ENCODE data around the gene ACSS2. TPM values are rescaled to one million over a fixed set of nuclear protein-coding genes. Genes with fewer than 3 reads are reported as not detected.
A peak's percentile ranks its signal among the peaks of the same experiment; 100 is the strongest.

The ACSS2 gene
- total RNA-seq, 2 experiments from 2014 or later = 45.6 to 47.7 TPM

DNA sequence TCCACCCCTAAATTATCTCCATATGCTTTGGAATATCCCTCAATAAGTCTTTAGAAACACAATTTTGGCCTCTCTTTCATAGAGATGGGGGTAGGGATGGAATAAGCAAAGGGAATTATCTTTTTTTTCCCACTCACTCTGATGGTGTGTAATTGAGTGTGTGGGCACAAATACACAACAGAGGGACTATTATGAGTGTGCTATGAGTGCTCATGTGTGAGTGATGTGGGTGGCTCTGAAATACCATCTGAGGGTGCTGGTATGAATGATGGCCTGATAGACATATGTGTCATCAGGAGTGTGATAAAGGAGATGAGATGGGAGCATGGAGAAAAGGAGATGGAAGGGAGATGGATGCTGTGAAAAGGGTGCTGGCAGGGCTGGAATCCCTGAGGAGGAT is 43.6 kb downstream of the ACSS2 start:
- peaks cover 18% of the 10 kb centered on the region for H3K36me3 Mint-ChIP-seq
- ChIA-PET CTCF (interaction anchor here (0.6 kb wide), 1 partner anchor 396 kb away, joined by 3 read pairs; no protein-coding TSS in a partner anchor), POLR2A (interaction anchor here (2.3 kb wide), 1 partner anchor 29 kb away, joined by 6 read pairs; no protein-coding TSS in a partner anchor)
- peaks cover 47% of the 10 kb centered on the region for H3K4me1 Mint-ChIP-seq (ENCODE audit: low read depth)
- H3K9me3 Mint-ChIP-seq = no peaks in the 10 kb centered on the region
- peak overlapping the region; percentile 20 for H3K27ac Mint-ChIP-seq
- no peak overlapping the region for H3K4me3 Mint-ChIP-seq
- peak; percentile 24 for DNase-seq
- intact Hi-C loops (cut with micrococcal nuclease) = loop anchor here (1.0 kb wide), 1 partner anchor 29 kb away; no protein-coding TSS in a partner anchor
- no peaks in the 10 kb centered on the region for H3K27me3 Mint-ChIP-seq

GRCh38 chr20:34921436-34921835 is 45.0 kb downstream of the ACSS2 start:
- Mint-ChIP-seq H3K27me3 (no peaks in the 10 kb centered on the region), H3K4me3 (no peak overlapping the region), H3K9me3 (no peaks in the 10 kb centered on the region), H3K4me1 (ENCODE audit: low read depth) (peaks cover 47% of the 10 kb centered on the region), H3K27ac (no peak overlapping the region), H3K36me3 (peaks cover 19% of the 10 kb centered on the region)
- peak; percentile 52 for DNase-seq
- intact Hi-C loops (cut with micrococcal nuclease) = no loop called here
- POLR2A ChIA-PET = no interaction called here
- CTCF ChIA-PET = interaction anchor here (1.1 kb wide), 1 partner anchor 51 kb away, joined by 3 read pairs; no protein-coding TSS in a partner anchor

- POLR2A ChIA-PET = no interaction called here
- peaks cover 35% of the 10 kb centered on the region for H3K4me1 Mint-ChIP-seq (ENCODE audit: low read depth)
Observed at GRCh38 chr20:34922654-34923381, 46.4 kb downstream of the ACSS2 start.

GRCh38 chr20:34923414-34923813 is 47.0 kb downstream of the ACSS2 start:
- ChIA-PET POLR2A (no interaction called here), CTCF (interaction anchor here (0.9 kb wide), 1 partner anchor 49 kb away, joined by 3 read pairs; no protein-coding TSS in a partner anchor)
- H3K27ac Mint-ChIP-seq = no peak overlapping the region
- H3K36me3 Mint-ChIP-seq = peaks cover 13% of the 10 kb centered on the region
- intact Hi-C loops (cut with micrococcal nuclease) = no loop called here
- H3K4me3 Mint-ChIP-seq = no peak overlapping the region
- DNase-seq = no peak
- H3K9me3 Mint-ChIP-seq = no peaks in the 10 kb centered on the region
- peaks cover 29% of the 10 kb centered on the region for H3K4me1 Mint-ChIP-seq (ENCODE audit: low read depth)
- H3K27me3 Mint-ChIP-seq = no peaks in the 10 kb centered on the region

More at GRCh38 chr20:34922654-34923381, 46.4 kb downstream of the ACSS2 start:
- no peaks in the 10 kb centered on the region for H3K27me3 Mint-ChIP-seq
- intact Hi-C loops (cut with micrococcal nuclease) = no loop called here
- no peak for DNase-seq
- CTCF ChIA-PET = interaction anchor here (0.9 to 1.1 kb wide), 2 partner anchors 48 to 50 kb away, joined by 3 read pairs; no protein-coding TSS in a partner anchor
- no peak overlapping the region for H3K4me3 Mint-ChIP-seq
- H3K9me3 Mint-ChIP-seq = no peaks in the 10 kb centered on the region
- H3K27ac Mint-ChIP-seq = no peak overlapping the region
- peaks cover 16% of the 10 kb centered on the region for H3K36me3 Mint-ChIP-seq

DNA sequence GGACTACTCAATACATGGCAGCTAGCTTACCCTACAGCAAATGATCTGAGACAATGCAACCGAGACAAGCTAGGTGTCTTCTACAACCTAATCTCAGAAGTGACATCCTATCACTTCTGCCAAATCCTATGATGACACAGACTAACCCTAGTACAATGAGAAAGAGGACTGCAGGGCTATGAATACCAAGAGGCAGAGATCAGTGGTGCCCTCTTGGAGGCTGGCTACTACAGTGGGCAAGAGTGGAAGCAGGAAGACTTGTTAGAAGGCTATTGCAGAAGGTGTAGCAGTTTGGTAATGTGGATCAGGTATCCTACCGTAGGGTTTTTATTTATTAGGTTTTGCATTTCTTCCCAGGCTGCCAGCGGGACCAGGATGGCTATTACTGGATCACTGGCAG is 48.9 kb downstream of the ACSS2 start:
- H3K4me1 Mint-ChIP-seq (ENCODE audit: low read depth) = peaks cover 14% of the 10 kb centered on the region
- DNase-seq = no peak
- no peaks in the 10 kb centered on the region for H3K9me3 Mint-ChIP-seq
- H3K4me3 Mint-ChIP-seq = no peak overlapping the region
- H3K27ac Mint-ChIP-seq = no peak overlapping the region
- peaks cover 17% of the 10 kb centered on the region for H3K36me3 Mint-ChIP-seq
- no peaks in the 10 kb centered on the region for H3K27me3 Mint-ChIP-seq
- intact Hi-C loops (cut with micrococcal nuclease) = no loop called here
- ChIA-PET POLR2A (no interaction called here), CTCF (no interaction called here)

DNA sequence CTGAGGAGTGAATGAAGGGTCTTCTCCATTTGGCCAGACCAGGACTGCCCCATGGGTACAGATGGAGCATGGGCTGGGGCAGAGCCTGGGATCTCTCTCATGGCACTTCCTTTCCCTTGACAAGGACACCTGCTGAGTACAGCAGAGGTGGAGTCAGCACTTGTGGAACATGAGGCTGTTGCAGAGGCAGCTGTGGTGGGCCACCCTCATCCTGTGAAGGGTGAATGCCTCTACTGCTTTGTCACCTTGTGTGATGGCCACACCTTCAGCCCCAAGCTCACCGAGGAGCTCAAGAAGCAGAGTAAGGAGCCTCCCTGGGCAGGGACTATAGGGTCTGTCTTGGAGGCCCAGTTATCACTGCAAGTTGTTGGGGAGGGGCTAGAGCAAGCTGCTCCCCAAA is 49.6 kb downstream of the ACSS2 start:
- Mint-ChIP-seq H3K4me3 (no peak overlapping the region), H3K27me3 (no peaks in the 10 kb centered on the region), H3K4me1 (ENCODE audit: low read depth) (peaks cover 9% of the 10 kb centered on the region), H3K9me3 (no peaks in the 10 kb centered on the region), H3K27ac (no peak overlapping the region), H3K36me3 (peaks cover 22% of the 10 kb centered on the region)
- intact Hi-C loops (cut with micrococcal nuclease) = no loop called here
- ChIA-PET POLR2A (no interaction called here), CTCF (no interaction called here)
- DNase-seq = no peak

GRCh38 chr20:34926581-34926980 is 50.2 kb downstream of the ACSS2 start:
- intact Hi-C loops (cut with micrococcal nuclease) = no loop called here
- CTCF ChIA-PET = no interaction called here
- Mint-ChIP-seq H3K4me3 (no peak overlapping the region), H3K27me3 (no peaks in the 10 kb centered on the region), H3K27ac (no peak overlapping the region), H3K36me3 (peaks cover 24% of the 10 kb centered on the region), H3K4me1 (ENCODE audit: low read depth) (peaks cover 3% of the 10 kb centered on the region), H3K9me3 (no peaks in the 10 kb centered on the region)
- DNase-seq = no peak
- POLR2A ChIA-PET = no interaction called here

GRCh38 chr20:34927736-34928135 is 51.3 kb downstream of the ACSS2 start:
- no peak for DNase-seq
- ChIA-PET CTCF (interaction anchor here (0.6 kb wide), 1 partner anchor 286 kb away, joined by 3 read pairs; no protein-coding TSS in a partner anchor), POLR2A (no interaction called here)
- Mint-ChIP-seq H3K27me3 (no peaks in the 10 kb centered on the region), H3K4me3 (no peak overlapping the region), H3K27ac (no peak overlapping the region), H3K4me1 (ENCODE audit: low read depth) (no peaks in the 10 kb centered on the region), H3K36me3 (peaks cover 26% of the 10 kb centered on the region), H3K9me3 (no peaks in the 10 kb centered on the region)
- intact Hi-C loops (cut with micrococcal nuclease) = no loop called here

GRCh38 chr20:34928411-34928810 is 52.0 kb downstream of the ACSS2 start:
- H3K36me3 Mint-ChIP-seq = peaks cover 29% of the 10 kb centered on the region
- DNase-seq = no peak
- no peaks in the 10 kb centered on the region for H3K9me3 Mint-ChIP-seq
- intact Hi-C loops (cut with micrococcal nuclease) = no loop called here
- no peaks in the 10 kb centered on the region for H3K4me1 Mint-ChIP-seq (ENCODE audit: low read depth)
- CTCF ChIA-PET = interaction anchor here (0.6 kb wide), 1 partner anchor 285 kb away, joined by 3 read pairs; no protein-coding TSS in a partner anchor
- no peaks in the 10 kb centered on the region for H3K27me3 Mint-ChIP-seq
- no peak overlapping the region for H3K4me3 Mint-ChIP-seq
- no peak overlapping the region for H3K27ac Mint-ChIP-seq
- POLR2A ChIA-PET = no interaction called here

DNA sequence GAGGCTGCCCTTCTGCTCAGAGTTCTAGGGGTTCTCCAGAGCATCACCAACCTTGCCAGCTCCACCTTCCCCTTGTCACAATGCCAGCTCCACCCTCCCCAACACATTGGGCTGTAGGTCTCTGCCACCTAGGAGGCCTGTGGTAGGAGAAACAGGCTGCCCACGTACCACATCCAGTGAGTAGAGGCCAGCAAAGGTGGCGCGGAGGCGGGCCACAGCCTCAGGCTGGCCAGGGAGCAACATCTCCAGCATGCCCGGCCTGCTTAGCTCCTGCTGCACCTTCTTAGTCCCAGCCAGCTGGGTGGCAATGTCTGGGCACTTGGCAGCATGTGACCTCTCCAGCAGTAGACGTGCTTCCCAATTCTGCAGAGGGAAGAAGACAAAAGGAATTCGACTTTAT is 55.4 kb downstream of the ACSS2 start:
- DNase-seq = no peak
- ChIA-PET POLR2A (interaction anchor here (0.6 kb wide), 1 partner anchor 11 kb away, joined by 3 read pairs; no protein-coding TSS in a partner anchor), CTCF (no interaction called here)
- intact Hi-C loops (cut with micrococcal nuclease) = no loop called here
- Mint-ChIP-seq H3K4me3 (no peak overlapping the region), H3K27ac (no peak overlapping the region), H3K9me3 (no peaks in the 10 kb centered on the region), H3K4me1 (ENCODE audit: low read depth) (no peaks in the 10 kb centered on the region), H3K27me3 (no peaks in the 10 kb centered on the region), H3K36me3 (peaks cover 34% of the 10 kb centered on the region)

GRCh38 chr20:34938466-34939163 is 62.2 kb downstream of the ACSS2 start:
- CTCF ChIA-PET = interaction anchor here (0.6 kb wide), 1 partner anchor 844 kb away, joined by 5 read pairs; no protein-coding TSS in a partner anchor
- POLR2A ChIA-PET = no interaction called here
- Mint-ChIP-seq H3K4me3 (no peak overlapping the region), H3K27ac (no peak overlapping the region), H3K9me3 (no peaks in the 10 kb centered on the region), H3K36me3 (peaks cover 24% of the 10 kb centered on the region), H3K27me3 (no peaks in the 10 kb centered on the region), H3K4me1 (ENCODE audit: low read depth) (no peaks in the 10 kb centered on the region)
- no peak for DNase-seq
- intact Hi-C loops (cut with micrococcal nuclease) = no loop called here

DNA sequence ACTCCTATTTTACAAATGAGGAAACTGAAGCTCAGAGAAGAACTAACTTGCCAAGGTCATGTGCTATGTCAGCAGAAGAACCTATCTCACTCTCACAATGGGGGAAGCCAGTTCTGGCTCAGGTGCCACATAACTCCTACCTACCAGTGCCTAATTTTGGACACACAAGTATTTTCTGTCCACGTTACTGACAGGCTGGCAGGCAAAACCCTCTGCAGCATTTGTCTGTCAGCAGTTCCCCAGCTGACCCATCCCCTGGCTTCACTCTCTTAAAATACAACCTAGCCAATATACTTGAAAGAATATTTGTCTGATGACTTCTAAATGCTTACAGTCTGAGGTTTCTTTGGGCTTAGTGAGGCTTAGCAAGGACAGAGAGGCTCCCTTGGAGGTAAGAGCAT is 63.7 kb downstream of the ACSS2 start:
- Mint-ChIP-seq H3K4me3 (no peak overlapping the region), H3K27me3 (no peaks in the 10 kb centered on the region)

More for the DNA sequence above, 63.7 kb downstream of the ACSS2 start:
- Mint-ChIP-seq H3K36me3 (peaks cover 27% of the 10 kb centered on the region), H3K9me3 (no peaks in the 10 kb centered on the region), H3K27ac (no peak overlapping the region), H3K4me1 (ENCODE audit: low read depth) (peaks cover 6% of the 10 kb centered on the region)
- intact Hi-C loops (cut with micrococcal nuclease) = no loop called here
- ChIA-PET POLR2A (no interaction called here), CTCF (interaction anchor here (0.5 to 1.2 kb wide), 2 partner anchors 16 to 115 kb away, joined by 3 read pairs; partner anchors contain the start of gene NCOA6)
- no peak for DNase-seq
